GM10248 (cell line): ENCODE measurements around the gene DCTD.

Source experiments
- CTCF ChIA-PET: fragments of 300-600 bp; sonication (Branson Sonifier 250); formaldehyde crosslinking; extraction: SDS; loops from one replicate; lab custom pipeline; 2021; ENCODE audit warnings: antibody characterized with exemption; lab: Yijun Ruan, JAX
- POLR2A ChIA-PET: fragments of 350-650 bp; sonication (Branson Sonifier 250); formaldehyde crosslinking; extraction: SDS; loops from one replicate; lab custom pipeline; 2020; ENCODE audit warnings: antibody characterized with exemption; lab: Yijun Ruan, JAX
- DNase-seq: peaks from one replicate; pipeline ENCODE4 v3.0.0; 2012; ENCODE audit errors: extremely low spot score
- CTCF ChIP-seq: IDR thresholded peaks from 2 replicates; pipeline ENCODE4 v1.5.1; 2012; ENCODE audit warnings: mild to moderate bottlenecking, low read depth; ENCODE audit errors: extremely low read depth, missing control alignments, control extremely low read depth

DCTD gene

GRCh38 chr4:182862141-182862875 lies 54.9 kb downstream of the DCTD start:
- ChIA-PET POLR2A (no interaction called here), CTCF (no interaction called here)
- DNase-seq: no peak
- no peak for TF ChIP-seq CTCF

- POLR2A ChIA-PET: no interaction called here
- CTCF ChIA-PET: no interaction called here
These were observed 55.8 kb downstream of the DCTD start for GRCh38 chr4:182861346-182861745.

GRCh38 chr4:182859730-182860129 lies 57.5 kb downstream of the DCTD start:
- ChIA-PET POLR2A (no interaction called here), CTCF (no interaction called here)
- TF ChIP-seq CTCF: no peak
- no peak for DNase-seq

More at GRCh38 chr4:182861346-182861745, 55.8 kb downstream of the DCTD start:
- DNase-seq: no peak
- no peak for TF ChIP-seq CTCF

- TF ChIP-seq CTCF: no peak
- CTCF ChIA-PET: interaction anchor here (0.7 to 1.0 kb wide), 2 partner anchors 13 to 59 kb away, joined by 3 read pairs; no protein-coding TSS in a partner anchor
- POLR2A ChIA-PET: no interaction called here
These were observed 58.5 kb downstream of the DCTD start for GRCh38 chr4:182858711-182859110.

GRCh38 chr4:182856862-182857261 lies 60.3 kb downstream of the DCTD start:
- no peak for DNase-seq
- ChIA-PET POLR2A (no interaction called here), CTCF (no interaction called here)
- TF ChIP-seq CTCF: no peak

More at GRCh38 chr4:182858711-182859110, 58.5 kb downstream of the DCTD start:
- no peak for DNase-seq

GRCh38 chr4:182855877-182856276 lies 61.3 kb downstream of the DCTD start:
- POLR2A ChIA-PET: no interaction called here
- CTCF ChIA-PET: no interaction called here
- no peak for DNase-seq
- no peak for TF ChIP-seq CTCF
